COLO668 (cell line): Measurements from ENCODE around the gene TENM3.

Source experiments
- DNase-seq: peaks from one replicate; lab custom pipeline; 2025; ENCODE audit not compliant: unreplicated experiment; lab: John Stamatoyannopoulos, UW

Gene TENM3

GRCh38 chr4:182496408-182496807, 253.2 kb downstream of the TENM3 start:
- no peak for DNase-seq

DNA sequence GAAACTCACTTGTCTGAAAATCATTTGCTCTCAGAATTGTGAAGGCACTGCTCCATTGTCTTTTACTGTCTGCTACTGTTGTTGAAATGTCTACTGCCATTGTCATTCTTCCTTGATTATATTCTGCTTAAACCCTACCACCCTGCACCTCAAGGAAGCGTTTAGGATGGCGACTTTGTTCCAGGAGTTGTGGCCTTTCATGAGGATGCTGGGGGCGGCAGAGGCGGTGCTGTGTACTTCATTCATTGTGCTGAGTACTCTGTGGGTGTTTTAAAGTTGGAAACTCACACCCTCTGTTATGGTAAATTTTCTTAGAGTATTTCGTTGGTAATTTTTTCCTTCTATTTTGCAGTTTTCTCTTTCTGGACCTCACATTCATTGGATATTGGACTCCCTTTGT, 258.9 kb downstream of the TENM3 start:
- DNase-seq = no peak

DNA sequence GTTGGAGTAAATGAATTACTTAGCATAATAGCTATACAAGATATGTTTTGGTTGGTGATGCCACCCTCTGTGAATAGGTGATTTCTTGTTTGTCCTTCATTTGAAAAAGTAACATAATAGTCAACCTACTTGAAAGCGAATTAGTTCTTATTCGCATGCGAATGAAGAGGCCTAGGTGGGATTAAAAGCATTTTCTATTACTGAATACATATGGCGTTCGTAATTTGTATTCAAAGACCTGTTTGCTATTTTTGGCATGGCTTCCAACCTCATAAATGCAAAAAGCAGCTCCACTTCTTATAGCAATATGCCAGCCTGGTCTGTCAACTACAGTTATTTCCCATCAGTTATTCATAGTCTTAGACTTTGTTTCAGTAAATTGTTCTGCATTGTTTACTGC, 261.3 kb downstream of the TENM3 start:
- DNase-seq = no peak

GRCh38 chr4:182507805-182508204, 264.6 kb downstream of the TENM3 start:
- no peak for DNase-seq

GRCh38 chr4:182510836-182511235, 267.6 kb downstream of the TENM3 start:
- DNase-seq = no peak

- DNase-seq = no peak
Measured at GRCh38 chr4:182513587-182514291, 270.5 kb downstream of the TENM3 start.

DNA sequence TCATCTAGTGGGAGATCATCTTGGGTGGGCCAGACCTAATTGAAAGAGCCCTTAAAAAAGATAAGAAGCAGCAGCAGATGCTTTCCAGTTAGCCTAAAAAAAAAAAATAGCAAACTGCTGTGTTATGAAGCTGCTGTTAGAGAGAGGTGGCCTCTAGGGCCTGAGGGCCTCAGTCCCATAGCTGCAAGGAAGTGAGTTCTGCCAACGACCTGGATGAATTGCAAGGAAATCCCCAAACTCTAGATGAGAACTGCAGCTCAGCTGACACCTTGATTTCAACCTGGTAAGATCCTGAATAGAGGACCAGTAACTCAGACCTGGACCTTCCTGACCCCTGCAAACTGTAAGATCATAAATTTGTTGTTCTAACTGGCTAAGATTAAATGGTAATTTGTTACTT, 275.2 kb downstream of the TENM3 start:
- no peak for DNase-seq

- no peak for DNase-seq
Measured at GRCh38 chr4:182519528-182519927, 276.3 kb downstream of the TENM3 start.

DNA sequence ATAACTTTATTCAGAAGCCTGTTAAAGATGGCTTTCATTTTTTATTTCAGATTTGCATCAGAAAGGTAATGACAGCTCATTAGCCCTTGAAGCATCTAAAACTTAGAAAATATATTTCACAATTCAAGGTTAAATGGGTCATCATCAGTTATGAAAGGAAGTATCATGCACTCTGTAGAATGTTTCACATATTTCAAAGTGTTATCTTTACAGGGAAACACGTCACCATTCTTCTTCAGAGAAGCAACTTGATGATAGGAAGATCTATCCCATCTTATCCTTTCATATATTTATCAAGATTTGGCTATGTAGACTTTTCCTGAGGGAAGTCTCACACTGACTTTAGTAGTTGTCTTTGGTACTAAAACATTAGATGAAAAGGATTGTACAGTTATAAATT, 277.8 kb downstream of the TENM3 start:
- DNase-seq = no peak

DNA sequence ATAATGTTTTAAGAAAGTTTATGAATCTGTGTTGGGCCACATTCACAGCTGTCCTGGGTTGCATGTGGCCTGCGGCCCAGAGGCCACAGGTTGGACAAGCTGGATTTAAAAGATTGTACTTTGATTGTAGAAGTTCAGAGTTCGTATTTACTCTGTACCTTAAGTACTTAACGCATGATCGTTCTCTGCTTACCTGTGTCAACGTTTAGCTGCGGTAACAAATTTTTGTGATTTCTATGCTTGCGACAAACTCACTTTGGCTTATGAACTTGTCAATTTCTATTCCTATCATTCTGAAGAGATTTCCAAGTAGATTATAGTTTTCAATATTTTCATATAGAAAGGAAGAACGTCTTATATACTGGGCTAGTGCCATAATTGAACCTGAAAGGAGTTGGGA, 285.6 kb downstream of the TENM3 start:
- no peak for DNase-seq

DNA sequence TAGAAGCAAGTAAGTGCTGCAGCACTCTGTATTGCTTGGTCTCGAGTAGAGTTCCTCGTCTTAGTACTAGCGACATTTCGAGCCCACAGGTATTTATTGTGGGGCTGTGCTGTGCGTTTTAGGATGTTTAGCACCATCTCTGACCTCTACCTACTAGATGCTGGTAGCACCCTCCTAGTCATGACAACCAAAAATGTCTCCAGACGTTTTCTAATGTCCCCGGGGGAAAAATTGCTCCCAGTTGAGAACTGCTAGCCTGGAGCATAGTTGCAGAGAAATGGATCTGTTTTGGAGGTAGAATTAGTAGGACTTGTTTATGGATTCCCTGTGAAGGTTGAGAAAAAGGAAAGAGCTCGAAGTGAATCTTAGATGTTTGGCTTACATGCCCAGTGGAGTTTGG, 287.2 kb downstream of the TENM3 start:
- no peak for DNase-seq

DNA sequence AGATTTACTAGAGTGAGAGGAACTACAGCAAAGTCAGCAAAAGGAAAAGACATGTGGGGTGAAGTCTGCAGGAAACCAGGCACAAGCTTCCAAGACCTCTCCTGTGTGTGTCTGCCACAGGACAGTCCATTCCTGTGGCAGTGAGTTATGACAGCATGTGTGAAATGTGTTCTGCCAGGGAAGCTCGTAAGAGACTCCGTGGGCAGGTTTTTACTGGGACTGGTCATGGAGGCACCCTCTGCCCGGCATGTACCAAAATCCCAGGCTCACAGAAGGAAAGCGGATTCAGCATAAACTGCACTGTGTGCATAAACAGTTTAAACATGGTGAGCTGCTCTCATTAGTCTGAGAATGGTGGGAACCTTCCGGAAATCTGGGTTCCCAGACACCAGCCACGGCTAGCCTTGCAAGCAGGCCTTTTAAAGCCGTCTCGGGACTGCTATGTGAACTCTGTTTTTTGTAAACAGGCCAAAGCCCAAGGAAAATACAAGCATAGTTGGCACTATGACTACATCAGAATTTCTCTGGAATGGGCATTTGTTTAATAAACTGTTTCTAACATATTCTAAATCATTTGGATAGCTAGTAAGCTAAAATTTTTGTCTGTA, 288.5 kb downstream of the TENM3 start:
- DNase-seq = no peak

DNA sequence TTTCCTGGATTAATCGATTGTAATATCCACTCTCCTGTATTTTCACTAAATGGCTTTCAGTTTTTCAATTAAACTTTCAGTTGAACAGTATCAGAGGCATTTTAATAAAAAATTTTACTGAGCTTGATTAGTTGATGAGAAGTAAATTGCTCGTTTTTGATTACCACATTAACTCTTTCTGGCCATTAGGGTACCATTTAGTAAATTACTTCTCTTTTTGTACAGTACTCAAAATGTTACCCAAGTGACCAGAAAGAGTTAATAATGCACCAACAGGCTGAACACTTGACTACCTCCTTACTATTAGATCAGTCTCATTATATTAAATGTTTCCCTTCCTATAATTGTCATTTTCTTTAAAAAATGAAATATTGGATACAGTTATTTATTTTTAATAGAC, 289.2 kb downstream of the TENM3 start:
- DNase-seq = no peak

GRCh38 chr4:182533964-182534363, 290.8 kb downstream of the TENM3 start:
- DNase-seq = no peak

DNA sequence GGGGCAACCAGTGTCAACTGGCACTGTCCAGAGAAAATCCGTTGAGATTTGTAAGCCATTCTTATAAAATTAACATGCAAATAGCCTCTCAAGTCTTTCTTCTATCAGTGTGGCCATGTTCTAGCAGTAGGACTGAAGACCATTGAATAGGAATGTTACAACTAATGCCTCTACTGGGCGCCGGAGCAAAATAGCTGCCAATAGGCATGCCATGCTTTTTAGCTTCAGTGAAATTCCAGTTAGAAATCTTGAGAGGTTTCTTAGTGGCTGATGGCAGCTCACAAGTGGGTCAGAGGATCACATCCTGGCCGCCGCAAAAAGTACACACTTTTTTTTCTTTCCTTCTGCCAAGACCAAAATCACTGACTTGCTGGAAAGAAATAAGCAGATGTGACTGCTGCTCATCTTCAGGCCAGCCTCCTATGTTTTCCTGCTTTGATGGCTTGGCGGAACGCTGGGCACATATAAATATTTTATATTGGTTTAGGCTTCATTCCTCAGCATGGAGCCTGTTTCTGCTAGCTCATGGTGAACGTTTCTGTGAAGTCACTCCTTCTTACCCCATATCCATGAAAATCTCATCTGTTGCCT, 293.1 kb downstream of the TENM3 start:
- DNase-seq = no peak

GRCh38 chr4:182537031-182537795, 294.0 kb downstream of the TENM3 start:
- DNase-seq = no peak

GRCh38 chr4:182538031-182538430, 294.8 kb downstream of the TENM3 start:
- no peak for DNase-seq

- DNase-seq = no peak
Measured at GRCh38 chr4:182540496-182540895, 297.3 kb downstream of the TENM3 start.

- DNase-seq = no peak
Measured at GRCh38 chr4:182547435-182547834, 304.2 kb downstream of the TENM3 start.

- no peak for DNase-seq
Measured at GRCh38 chr4:182548156-182548555, 305.0 kb downstream of the TENM3 start.

DNA sequence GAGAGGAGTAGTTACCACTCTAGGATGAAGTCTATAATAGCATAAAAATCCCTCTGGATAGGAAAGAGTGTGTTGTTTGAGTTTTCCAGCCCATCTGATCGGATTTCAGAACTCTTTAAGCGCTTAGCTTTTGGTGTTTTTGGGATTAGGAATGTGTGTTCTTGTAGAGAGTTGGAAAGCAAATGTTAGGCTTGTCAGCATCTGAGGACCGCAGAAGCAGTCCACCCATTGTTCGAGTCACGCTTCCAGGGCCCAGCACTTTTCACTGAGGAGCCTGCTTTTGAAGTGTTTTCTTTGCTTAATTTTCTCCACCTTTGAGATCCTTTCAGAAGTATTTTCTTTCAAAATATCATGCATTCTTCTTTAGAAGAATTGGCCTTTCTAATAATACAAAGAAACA, 306.2 kb downstream of the TENM3 start:
- no peak for DNase-seq

DNA sequence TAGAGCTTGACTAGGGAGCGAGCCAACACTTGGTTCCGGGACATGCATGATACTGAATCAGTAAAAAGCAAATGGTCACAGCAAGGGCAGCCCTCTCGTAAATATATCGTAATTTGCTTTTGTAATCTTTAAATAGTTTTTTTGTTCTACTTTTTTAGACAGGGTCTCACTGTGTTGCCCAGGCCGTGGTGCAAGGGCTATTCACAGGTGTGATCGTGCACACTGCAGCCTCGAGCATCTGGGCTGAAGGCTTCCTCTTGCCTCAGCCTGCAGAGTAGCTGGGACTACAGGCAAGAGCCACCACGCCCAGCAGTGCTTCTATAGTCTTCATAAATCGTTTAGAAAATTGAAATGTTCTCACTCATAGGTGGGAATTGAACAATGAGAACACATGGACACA, 309.7 kb downstream of the TENM3 start:
- no peak for DNase-seq
